GM13976 (cell line): ENCODE measurements around the gene GADL1.

Experiments
- DNase-seq: peaks from one replicate; pipeline ENCODE4 v3.0.0; 2012; ENCODE audit warnings: low spot score
- CTCF ChIP-seq: IDR thresholded peaks from 2 replicates; pipeline ENCODE4 v1.5.1; 2012; ENCODE audit warnings: borderline replicate concordance, mild to moderate bottlenecking; ENCODE audit not compliant: insufficient read depth; ENCODE audit errors: extremely low read depth, missing control alignments, control extremely low read depth
- in situ Hi-C: fragments of 300-500 bp; cut with MboI; formaldehyde crosslinking; loops from one replicate; pipeline ENCODE4 v1.12.0; 2022; ENCODE audit warnings: low sequenced_read_pairs, mixed read lengths, inconsistent platforms; ENCODE audit not compliant: unreplicated experiment

The GADL1 gene

DNA sequence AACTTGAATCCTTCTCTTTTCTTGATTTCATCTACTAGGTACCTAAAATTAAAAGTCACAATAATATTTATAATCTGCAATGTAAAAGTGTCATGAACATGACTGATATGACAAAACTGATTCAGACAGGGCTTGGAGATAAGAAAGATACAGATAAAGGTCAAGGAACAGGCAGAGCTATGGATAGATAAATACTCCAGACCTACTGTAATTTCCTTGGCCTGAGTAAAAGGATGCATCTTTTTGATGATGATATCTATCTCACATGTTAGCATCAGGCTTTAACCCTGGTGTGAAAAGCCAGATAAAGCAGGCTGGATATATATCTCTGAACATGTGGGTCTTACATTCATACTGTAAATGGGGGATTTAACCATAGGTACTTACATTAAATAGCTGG lies 108.1 kb downstream of the GADL1 start:
- TF ChIP-seq CTCF, result no peak
- in situ Hi-C loops, result loop anchor here (25.0 kb wide), 1 partner anchor 351 kb away; no protein-coding TSS in a partner anchor
- no peak for DNase-seq

DNA sequence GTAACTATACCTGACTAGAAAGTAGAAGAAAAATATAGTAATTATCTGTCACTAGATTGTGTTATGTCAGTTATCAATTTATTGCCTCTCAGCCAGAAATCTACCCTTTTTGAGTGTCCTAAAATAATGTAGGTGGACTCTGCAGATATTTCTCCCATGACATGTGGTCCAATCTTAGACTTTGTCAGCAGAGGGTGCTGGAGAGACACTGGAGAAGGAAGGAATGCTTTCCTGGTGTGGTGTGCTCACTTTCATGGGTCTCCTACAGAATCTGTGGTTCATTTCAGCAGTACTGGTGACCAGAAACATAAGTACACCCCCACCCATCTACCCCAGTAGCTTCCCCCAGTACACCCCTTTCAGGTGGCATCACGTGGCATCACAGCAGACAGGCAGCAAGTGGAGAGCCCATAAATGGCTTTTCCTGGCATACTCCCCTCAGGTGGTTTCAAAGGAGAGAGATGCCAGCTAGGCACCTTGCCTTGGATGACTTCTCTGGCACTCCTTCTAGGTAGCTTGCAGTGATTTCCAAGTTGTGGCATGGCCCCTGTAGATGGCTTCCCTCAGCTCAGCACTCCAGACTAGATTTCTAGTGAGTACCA lies 114.7 kb downstream of the GADL1 start:
- peak; percentile 39 for TF ChIP-seq CTCF
- peak; percentile 15 for DNase-seq
- in situ Hi-C loops, result loop anchor here (25.0 kb wide), 1 partner anchor 358 kb away; no protein-coding TSS in a partner anchor

GRCh38 chr3:30778933-30779332 lies 115.5 kb downstream of the GADL1 start:
- in situ Hi-C loops, result loop anchor here (25.0 kb wide), 1 partner anchor 358 kb away; no protein-coding TSS in a partner anchor
- TF ChIP-seq CTCF, result no peak
- no peak for DNase-seq

GRCh38 chr3:30777426-30778113 lies 116.9 kb downstream of the GADL1 start:
- TF ChIP-seq CTCF, result no peak
- in situ Hi-C loops, result loop anchor here (25.0 kb wide), 1 partner anchor 360 kb away; no protein-coding TSS in a partner anchor
- DNase-seq, result no peak

DNA sequence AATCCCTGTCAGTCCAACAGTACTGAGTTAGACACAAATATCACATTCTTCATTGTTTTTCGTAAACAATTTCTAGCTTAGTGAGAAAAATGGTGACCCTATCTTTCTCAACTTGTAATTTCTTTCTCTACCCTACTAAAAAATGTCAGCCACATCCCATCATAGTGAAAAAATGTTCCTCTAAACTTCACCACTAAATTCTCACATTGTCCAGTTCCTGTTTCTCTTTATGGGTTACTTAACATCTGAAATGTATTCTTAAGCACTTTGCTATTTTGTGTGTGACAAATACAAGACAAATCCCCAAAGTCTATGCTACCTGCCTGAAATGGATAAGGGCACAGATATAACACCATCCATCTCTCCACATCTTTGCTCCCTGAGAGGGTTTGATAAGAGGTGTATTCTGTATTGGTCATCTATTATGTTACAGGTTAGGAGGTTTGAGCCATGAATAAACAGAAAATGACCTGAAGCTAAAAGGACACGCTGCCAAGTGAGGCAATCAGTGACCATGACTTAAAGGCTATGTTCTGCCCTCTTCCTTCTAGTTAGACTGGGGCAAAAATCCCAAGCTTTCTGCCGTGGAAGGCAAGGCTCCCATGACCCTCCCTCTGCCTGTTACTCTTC lies 118.2 kb downstream of the GADL1 start:
- no peak for DNase-seq
- in situ Hi-C loops, result loop anchor here (25.0 kb wide), 1 partner anchor 361 kb away; no protein-coding TSS in a partner anchor
- no peak for TF ChIP-seq CTCF

- DNase-seq, result no peak
- no peak for TF ChIP-seq CTCF
- in situ Hi-C loops, result loop anchor here (25.0 kb wide), 1 partner anchor 362 kb away; no protein-coding TSS in a partner anchor
These were observed 119.4 kb downstream of the GADL1 start for GRCh38 chr3:30775040-30775439.
